SHP77 treated with DMSO at 0.1 percent for 48 hours (cell line): ENCODE measurements around the gene USP5.
A peak's percentile ranks its signal among the peaks of the same experiment; 100 is the strongest.

Experiments
- DNase-seq: peaks from one replicate; lab custom pipeline; 2025; lab: John Stamatoyannopoulos, UW

Gene USP5

GRCh38 chr12:6826125-6826733 is 25.7 kb upstream of the USP5 start:
- DNase-seq, result no peak

GRCh38 chr12:6826734-6827436 is 25.1 kb upstream of the USP5 start:
- no peak for DNase-seq

- DNase-seq, result peak; percentile 40
Observed at GRCh38 chr12:6827437-6827911, 24.5 kb upstream of the USP5 start.

GRCh38 chr12:6827982-6828780 is 23.8 kb upstream of the USP5 start, which contains the start of gene P3H3:
Gene P3H3, plus strand, starts transcription at chr12:6828407. Its CDS starts 34 bp downstream, at chr12:6828441.
- no peak for DNase-seq

GRCh38 chr12:6828781-6829535 is 23.0 kb upstream of the USP5 start:
- no peak for DNase-seq

- no peak for DNase-seq
Observed at GRCh38 chr12:6829536-6830220, 22.3 kb upstream of the USP5 start.

- no peak for DNase-seq
Observed at GRCh38 chr12:6830286-6830890, 21.6 kb upstream of the USP5 start.

GRCh38 chr12:6830999-6831398 is 21.0 kb upstream of the USP5 start:
- DNase-seq, result no peak

- DNase-seq, result no peak
Observed at GRCh38 chr12:6831450-6831995, 20.4 kb upstream of the USP5 start.

- DNase-seq, result no peak
Observed at GRCh38 chr12:6832125-6832524, 19.8 kb upstream of the USP5 start.

GRCh38 chr12:6833189-6833890 is 18.6 kb upstream of the USP5 start:
- no peak for DNase-seq

GRCh38 chr12:6834254-6834653 is 17.7 kb upstream of the USP5 start:
- DNase-seq, result no peak

- no peak for DNase-seq
Observed at GRCh38 chr12:6834873-6835272, 17.1 kb upstream of the USP5 start.

- no peak for DNase-seq
Observed at GRCh38 chr12:6836851-6837250, 15.1 kb upstream of the USP5 start.

GRCh38 chr12:6837370-6838060 is 14.4 kb upstream of the USP5 start:
- DNase-seq, result no peak

GRCh38 chr12:6838854-6839253 is 13.1 kb upstream of the USP5 start:
- DNase-seq, result no peak

GRCh38 chr12:6839482-6840201 is 12.3 kb upstream of the USP5 start:
- DNase-seq, result no peak

GRCh38 chr12:6840330-6840729 is 11.6 kb upstream of the USP5 start:
- DNase-seq, result no peak
